SW480 (cell line): ENCODE measurements around the gene QSOX1.

ENCODE experiments used
- DNase-seq: peaks from one replicate; pipeline ENCODE4 v3.0.0-alpha.2; 2016; ENCODE audit warnings: low spot score

QSOX1 gene

DNA sequence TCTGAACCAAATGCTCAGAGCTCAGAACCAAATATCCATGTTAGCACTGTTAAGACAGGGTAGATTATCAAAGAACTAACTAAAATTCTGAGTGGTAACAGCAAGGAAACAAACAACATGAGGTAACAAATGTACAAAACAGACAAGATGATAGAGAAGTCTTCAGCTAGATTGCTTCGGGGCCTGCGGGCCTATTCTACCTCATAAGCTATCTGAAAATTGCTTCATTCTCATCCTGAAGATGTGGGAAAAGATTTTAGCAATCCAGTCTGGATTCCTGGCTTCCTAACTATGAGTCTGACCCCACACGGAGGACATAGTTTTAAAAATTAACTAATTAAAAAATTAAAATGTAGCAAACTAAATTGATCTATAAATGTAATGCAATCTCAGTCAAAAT, 9.2 kb upstream of the QSOX1 start:
- no peak for DNase-seq

DNA sequence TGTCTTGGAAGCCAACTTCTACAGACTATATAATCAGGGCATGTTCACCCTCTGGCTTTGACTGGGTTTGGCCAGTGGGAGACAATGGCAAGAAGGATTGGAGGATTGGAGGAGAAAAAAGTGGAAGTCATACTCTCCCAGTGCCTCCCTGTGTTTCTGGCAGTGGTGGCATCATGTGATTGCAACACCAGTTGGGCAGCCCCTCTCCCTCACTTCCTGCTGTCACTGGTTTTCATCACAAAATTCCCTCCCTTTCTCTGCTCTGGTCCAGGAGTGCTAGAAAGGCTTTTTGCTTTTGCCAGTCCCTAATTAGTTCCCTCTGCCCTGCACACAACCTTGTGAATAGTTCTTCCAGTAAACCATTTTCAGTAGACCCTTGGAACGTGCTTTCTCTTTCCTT, 3.7 kb upstream of the QSOX1 start:
- DNase-seq, result no peak

DNA sequence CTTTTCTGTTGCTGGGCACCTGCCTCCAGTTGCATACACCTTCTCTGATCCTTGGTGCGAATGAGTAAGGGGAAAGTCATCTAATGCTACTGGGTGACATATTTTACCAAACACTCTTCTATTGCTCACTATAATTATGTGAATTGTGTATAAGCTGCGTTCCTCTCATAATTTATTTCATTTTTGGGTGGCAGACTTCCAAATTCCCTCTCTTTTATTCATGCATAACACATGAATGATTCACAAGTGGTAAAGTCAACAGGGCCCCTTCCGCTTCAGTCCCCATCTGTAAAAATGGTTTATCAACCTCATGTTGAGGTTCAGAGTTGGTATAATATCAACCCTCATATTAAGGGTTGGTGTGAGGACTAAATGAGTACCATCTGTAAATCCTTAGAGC, 3.2 kb upstream of the QSOX1 start:
- DNase-seq, result no peak

DNA sequence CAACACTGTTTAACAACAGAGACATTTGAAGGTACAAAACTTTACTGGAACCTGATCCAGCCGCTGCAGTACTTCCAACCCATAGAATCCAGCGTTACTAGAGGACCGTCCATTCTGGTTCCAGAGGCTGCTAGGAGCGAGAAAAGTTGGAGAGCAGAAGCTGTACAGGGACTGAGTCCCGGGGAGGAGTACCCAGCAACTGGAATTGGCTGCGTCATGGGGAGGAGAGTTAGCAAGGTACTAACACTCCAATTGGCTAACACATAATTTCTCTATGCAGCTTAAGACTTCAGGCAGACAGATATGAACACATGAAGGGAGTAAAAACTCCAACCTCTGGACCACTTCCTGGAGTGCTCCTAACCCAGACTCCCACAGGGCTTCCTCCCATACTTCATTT, 2.1 kb upstream of the QSOX1 start:
- no peak for DNase-seq

DNA sequence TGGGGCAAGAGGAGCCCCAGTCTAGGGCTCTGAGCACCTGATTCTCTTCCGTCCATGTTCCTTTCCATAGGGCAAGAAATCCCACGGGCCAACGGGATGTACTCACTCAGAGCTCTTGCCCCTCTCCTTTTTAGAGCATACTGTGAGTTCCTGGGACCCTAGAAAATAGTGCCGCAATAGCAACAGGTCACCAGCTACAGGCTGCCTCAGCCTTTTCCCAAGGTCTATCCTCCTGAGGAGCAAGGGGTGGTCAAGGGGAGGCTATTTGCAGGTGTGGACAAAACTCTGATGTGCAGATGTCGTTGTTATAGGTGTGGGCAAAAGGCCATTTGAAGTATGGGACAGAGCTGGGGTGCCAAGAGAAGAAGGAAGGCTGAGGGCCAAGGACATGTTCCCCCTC, 1.6 kb upstream of the QSOX1 start:
- DNase-seq, result no peak

DNA sequence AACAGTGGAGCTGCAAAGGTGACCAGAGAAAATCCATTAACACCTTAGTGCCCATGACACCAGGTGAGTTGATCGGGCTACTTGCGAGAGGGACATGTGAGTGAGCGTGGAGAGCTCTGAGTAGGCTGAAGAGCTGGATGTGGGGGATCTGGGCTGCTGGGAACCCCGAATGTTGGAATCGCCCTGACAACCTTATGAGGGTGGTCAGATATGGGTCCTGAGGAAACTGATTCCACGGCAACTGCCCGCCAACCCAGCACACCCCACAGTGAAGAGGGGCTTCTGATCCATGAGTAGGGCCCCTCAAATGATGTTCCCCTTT, 705 bp upstream of the QSOX1 start:
- DNase-seq, result no peak

DNA sequence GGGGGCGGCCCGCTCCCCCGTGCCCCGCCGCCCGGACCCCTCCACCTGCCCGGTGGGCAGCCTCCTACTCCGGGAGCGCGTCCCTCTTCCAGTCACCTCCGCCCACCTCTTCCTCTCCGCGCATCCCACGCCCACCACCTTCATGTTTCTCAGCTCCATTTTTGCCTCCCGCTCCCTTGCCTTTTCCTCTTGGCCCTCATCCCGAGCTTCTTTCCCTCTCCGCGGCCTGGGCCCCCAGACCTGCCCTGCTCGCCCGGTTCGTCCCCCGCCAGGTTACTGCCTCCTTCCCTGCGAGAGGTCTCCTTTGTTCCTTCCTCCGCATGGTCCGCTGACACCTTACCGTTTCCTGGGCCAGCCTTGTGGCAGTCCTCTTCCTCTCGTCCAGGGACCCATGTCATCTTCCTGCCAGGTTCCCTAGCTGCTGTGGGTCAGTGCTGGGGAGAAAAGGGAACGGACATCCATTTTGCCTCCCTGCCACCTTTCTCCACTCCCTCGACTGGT, 563 bp downstream of the QSOX1 start:
- peak; percentile 55 for DNase-seq

DNA sequence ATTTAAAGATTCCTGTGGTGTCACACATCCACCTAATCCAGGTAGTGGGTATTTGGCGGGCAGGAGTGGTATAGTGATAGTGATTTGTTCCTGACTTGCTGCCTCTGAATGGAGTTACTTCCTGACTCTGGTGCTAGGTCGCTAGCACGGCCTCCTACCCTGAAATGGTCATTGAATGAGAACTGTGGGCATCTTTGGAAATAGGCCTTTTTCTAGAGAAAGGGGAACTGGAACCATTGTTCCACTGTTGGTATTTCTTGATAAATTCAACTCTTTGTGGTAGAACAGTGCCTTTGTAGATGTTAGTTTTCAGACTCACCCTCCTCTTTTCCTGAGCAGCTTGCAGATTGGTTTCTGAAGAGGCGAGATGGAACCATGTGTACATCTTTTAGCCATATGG, 1.5 kb downstream of the QSOX1 start:
- DNase-seq, result no peak

DNA sequence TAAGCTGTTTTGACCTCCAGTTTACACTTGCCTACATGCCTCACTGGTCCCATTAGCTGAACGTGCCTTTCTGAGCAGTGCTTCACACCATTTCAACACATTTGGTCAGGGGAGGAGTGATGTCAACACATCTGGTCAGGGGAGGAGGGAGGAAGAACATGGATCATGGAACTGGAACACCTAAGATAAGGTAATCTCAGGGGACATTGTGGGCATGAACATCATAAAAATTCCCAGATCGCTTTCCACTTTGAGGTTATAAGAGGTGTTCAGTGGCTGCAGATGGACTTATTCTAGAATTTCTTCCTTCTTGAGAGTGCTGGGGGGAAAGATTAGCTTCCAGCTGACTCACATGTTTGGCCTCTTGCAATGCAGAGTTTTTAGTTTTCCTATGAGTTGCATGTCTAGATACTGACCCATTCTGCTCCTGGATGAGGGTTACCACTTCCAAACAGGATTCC, 2.0 kb downstream of the QSOX1 start:
- DNase-seq, result no peak

DNA sequence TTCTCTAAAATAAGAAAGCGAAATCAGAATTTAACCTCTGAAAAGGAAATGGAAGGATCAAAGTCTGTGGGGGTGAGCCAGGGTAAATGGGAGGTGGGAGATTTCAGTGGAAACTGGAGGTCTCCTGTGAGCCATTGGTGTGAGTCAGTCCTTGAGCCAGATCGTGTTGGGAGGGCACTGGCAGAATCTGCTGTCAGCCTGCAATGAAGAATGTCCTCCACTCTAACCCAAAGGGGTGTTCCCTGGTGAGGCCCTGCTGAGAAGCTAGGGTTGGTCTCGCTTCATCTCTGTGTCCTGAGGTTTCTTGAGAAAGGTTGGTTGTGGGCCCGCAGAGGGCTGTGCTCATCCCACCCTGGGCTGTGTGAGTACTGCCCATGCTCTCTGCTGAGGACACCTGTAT, 2.4 kb downstream of the QSOX1 start:
- DNase-seq, result no peak

DNA sequence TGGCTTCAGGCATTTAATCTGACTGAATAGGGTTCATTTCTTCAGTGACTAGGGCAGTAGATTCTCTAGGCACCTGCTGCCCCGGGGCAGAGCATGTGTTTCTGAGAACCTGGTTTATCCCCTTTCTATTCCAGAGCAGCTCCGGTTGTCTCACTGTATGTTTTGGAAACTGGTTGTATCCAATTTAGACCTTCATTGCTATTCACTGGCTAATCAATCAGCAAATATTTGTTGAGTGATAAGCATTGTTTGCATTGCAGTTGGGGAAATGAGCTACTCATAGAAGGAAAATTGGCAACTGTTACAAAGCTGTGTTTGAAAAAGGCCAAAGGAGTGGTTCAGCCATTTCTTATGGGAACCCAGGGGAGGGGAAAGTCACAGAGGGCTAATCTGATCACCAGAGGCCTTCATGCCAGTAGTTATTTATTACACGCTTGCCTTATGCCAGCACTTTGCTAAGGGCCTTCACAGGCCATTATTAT, 2.9 kb downstream of the QSOX1 start:
- no peak for DNase-seq

DNA sequence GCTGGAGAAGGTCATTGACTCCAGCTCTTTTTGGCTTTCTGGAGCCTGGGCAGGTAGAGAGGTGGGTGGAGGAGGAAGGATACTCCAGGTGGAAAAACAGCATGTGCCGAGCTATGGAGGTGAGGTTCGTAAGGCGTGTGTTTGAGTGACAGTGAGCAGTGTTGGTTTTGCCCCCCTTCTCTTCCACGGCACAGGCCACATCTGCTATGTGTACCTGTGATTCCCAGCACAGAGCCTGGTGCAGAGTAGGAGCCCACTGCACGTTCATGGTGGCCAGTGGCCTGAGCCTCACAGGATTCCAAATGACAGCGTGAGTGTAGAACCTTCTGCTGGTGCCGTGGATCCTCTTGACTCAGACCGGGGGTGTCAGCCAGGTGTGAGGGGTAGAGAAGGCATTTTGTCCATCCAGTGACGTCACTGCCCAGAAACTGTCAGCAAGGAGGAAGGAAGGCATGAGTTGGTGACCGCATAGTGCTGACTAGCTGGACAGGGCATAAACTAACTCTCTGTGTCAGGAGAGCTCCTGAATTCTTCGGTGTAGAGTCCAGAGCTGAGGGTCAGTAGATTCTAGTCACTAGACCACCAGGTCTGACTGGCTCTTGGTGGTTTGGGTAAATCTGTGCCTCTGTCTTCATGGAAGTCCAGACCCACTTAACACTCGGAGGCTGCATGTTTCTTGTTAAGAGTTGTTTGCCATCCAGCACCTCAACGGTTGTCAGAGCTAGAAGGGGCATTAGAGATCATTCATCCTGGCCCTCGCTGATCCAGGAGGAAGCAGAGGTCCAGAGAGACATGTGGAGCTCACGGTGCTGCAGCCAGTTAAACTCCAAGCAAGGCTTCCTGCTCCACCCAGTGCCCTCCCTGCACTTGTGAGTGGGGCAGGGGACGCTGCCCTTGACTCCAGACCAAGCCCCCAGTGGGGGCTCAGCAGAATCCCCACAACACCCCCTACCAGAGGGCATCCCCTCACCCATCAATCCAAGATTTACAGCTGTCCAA, 3.8 kb downstream of the QSOX1 start:
- no peak for DNase-seq

DNA sequence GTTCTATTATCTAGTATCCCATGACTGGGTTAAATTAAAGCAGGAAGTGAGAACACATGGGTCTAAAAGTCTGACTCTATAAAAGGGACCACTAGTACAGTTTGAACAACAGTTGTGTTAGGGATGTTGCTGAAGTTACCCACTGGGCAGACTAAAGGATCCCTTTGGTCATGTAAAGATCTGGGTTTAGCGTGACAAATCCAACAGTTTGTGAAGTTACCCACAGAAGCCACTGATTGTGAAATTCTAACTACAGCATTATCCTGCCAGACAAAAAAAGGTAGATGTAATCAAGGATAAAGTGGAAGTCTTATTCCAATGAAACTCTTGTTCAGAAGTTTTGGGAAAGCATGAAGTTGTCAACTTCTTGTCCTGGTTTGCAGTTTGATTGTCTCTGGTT, 5.7 kb downstream of the QSOX1 start:
- no peak for DNase-seq

DNA sequence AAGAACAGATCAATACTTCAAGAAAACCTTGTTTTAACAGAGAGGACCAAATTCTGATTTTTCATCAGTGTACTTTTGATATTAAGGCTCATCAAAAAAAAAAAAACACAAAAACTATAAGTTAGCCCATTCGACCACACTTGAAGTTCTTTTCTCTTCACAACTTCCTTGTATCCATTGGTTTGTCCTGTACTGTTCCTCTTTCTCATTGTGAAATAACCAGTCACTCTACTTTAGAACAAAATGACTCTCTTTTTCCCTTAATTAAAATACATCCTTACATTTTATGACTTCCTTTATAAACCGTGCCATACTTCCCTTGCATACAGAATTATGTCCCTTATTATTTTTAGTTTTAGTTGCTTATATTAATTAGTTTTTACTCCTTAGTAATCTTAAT, 8.4 kb downstream of the QSOX1 start:
- no peak for DNase-seq

DNA sequence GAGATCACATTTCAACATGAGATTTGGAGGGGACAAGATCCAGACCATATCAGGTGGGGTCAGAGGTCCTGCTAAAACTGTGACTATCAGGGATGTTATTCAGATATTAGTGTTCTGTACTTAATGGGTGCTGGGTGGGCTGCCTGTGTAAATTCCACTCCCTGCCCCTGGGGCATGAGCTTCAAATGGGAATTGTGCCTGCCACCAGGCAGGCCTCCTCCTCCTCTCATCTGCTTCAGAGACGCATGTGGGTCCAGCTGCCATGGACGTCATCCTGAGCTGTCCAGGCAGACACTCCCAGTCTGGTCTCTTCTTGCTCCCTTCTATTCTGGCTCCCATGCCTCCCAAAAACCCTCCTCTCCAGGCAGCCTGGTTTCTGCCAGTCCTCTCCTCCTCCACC, 10.4 kb downstream of the QSOX1 start:
- no peak for DNase-seq

DNA sequence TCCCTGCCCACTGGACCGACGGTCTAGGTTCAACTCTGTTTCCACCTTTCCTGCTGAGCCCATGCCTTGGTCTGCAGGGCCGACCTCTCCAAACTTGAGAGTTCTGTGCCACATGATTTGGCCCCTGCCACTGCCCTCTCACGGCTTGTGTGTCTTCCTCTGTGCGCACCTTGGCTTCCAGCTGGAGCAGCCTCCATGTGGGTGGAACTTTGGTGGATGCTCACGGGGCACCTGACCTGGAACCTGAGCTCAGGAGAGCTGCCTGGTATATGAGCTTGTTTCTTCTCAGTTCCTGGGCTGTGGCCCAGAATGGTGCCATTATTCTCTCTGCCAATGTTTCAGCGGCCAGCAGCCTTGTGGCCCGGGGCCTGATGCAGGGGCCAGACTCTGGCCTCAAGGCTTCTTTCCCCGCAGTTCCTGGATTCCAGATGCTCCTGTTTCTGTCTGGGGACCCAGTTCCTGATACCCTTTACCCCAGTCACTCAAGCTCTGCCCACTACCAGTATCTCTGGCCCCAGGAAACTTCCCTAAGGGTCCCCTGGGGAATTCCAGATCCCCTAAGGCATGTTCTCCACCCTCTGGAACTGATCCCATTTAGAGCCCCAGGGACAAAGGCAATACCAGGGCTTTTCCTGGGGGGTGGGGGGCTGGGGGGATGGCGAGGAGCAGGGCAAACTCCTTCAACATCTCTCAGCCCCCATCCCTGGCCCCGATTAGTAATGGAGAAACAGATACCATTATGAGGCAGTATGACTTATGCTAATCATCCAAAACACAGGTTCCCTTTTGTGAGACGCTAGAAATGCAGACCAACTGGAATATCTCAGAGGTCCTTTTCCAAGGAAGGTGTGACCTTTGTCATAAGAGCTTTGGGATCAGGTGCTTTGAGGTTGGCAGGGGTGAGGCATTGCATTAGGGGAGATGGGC, 11.1 kb downstream of the QSOX1 start:
- no peak for DNase-seq

DNA sequence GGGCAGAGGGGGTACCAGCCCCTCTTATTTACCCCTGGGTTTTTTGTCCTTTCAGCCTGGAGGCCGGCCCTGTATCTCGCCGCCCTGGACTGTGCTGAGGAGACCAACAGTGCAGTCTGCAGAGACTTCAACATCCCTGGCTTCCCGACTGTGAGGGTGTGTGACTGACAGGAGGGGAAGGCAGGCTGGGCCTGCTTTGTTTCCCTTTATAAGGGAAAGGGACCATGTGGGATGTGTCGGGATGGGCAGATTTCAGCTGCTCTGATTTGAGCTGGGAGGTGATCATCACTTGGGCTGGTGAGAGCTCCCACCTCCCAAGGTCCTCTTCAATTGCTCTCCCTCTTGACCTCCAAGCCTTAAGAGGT, 11.7 kb downstream of the QSOX1 start:
- DNase-seq, result no peak

DNA sequence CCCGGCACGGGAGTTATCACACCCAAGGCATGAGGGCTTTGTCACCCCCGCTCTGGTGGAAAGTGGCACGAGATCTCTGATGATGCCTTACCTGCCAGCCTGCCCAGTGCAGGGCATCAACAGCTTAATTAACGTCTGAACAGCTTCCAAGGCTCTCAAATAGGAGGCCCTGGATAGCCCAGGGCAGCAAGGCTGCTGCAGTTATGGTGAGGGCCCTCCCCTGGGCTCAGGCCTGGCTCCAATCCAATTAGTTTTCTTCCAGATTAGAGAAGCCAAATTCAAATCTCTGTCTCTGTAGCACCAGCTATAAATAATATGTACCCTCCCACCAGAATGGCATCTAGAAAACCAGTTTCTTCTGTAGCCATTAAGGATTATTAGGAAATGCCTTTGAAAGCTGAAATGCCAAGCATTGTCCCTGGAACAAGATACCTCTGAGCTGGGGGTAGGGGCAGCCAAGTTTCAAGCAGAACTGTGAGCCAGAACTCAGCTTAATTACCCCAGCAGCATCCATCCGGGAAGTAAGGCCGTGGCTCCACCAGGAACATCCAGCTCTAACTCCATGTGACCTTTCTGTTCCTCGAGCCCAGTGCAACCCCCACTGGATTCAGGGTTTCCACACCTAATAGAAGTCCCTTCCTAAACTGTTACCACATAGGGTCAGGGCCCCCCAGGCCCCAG, 12.5 kb downstream of the QSOX1 start:
- DNase-seq, result no peak

DNA sequence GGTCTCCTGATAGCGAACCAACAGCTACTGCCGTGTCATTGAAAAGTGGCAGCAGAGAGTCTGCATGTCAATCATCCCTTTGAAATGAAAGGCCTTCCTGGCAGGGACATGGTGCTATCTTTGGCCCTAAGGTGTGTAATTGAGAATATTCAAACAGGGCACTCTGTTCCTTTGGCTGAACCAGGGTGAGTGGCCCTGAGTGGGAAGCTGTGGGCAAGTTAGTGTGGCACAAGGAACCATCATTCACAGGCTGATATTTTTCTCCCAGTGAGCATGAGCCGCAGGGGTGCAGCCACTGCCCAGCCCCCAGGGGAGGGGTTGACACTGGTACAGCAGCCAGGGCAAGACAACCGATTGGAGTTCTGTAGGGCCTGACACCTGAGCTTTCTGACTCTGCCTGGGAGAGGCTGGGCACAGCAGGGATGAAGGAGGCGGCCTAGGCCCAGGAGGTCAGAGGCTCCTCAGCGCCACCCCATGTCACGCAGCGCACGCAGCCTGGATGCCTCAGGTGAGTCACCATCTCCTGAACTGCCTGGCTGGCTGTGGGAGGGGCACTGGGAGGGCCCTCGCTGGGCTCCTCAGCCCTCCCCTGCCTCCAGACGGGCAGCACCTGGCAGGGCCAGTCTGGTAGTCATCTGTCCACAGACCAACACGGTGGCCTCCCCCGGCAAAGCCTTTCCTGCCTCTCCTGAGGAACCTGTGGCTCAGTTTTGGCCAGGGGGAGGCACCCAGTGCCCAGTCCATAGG, 13.2 kb downstream of the QSOX1 start:
- peak; percentile 79 for DNase-seq

DNA sequence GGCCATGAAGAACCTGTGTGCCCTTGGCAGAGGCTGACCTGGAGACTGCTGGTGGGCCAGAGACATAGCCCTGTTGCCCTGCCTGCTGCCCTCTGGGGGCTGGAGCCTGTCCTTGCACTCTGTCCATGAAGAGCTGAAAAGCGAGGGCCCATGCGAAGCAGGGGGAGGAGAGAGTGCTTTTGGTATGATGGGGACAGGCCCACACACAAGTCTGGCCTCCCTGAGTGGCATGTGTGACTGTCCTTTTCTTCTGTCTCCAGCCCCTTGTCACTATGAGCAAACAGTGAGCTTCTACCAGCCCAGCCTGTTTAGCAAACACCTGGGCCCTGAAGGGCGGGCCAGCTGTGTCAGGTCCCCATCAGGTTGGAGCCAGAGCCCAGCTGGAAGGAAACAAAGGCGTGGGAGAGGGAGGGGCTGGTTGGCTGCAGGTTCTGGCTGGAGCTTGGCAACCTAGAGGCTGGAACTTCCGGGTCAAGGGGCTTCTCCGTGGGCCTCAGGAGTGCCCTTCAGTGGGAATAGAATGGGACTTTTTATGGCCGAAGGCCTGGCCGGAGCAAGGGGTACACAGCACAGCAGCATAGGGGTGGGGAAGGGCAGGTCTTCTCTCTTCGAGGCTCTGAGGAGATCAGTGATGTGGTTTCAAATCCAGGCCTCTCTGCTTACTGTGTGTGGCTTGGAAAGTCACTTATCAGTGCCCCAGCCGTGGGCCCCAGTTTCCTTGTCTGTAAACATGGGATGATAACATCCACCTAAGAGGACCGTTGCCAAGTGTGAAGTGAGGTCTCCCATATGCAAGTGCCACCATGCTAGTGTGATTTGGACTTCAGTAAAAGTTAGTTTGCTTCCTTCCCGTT, 14.3 kb downstream of the QSOX1 start:
- DNase-seq, result no peak
